Right atrium auricular region (tissue), 2 donors: ENCODE measurements around the gene RPA3. TPM values are rescaled to one million over a fixed set of nuclear protein-coding genes. Genes with fewer than 3 reads are reported as not detected.
A peak's percentile ranks its signal among the peaks of the same experiment; 100 is the strongest.

Experiments used
- DNase-seq: peaks from one replicate; pipeline ENCODE4 v3.0.0-alpha.2; 2019; ENCODE audit warnings: low spot score
- H3K27ac ChIP-seq, 2 donors: fragments of 200-600 bp; sonication (generic); 1 replicate in 1 of 2; 2 replicates in 1 of 2; pipeline ENCODE4 v1.5.1; 2016 to 2019
- H3K27me3 ChIP-seq, 2 donors: fragments of 200-600 bp; sonication (generic); one replicate each; pipeline versions ENCODE4 v1.5.1 to v1.6.0; 2017 to 2019
- H3K36me3 ChIP-seq: fragments of 200-600 bp; sonication (generic); one replicate; pipeline ENCODE4 v1.5.1; 2016
- H3K4me1 ChIP-seq, 2 donors: fragments of 200-600 bp; sonication (generic); one replicate each; pipeline versions ENCODE4 v1.5.1 to v1.6.0; 2017 to 2019
- H3K4me3 ChIP-seq, 2 donors: fragments of 200-600 bp; sonication (generic); 1 replicate in 1 of 2; 2 replicates in 1 of 2; pipeline ENCODE4 v1.5.1; 2017 to 2019; ENCODE audit warnings: mild to moderate bottlenecking in 1 of 2, moderate library complexity in 1 of 2
- H3K9me3 ChIP-seq, 2 donors: fragments of 200-600 bp; sonication (generic); one replicate each; pipeline ENCODE4 v1.5.1; 2019
- total RNA-seq, 2 donors: library from RNA; depleted of rRNA; stranded (reverse); fragments of >200 nt; gene quantifications; one replicate each; pipeline ENCODE4 v1.1.0, GENCODE V29; 2016
- TF ChIP-seq, protein P1 (sequence below), 2 donors: fragments of 200-600 bp; sonication (generic); IDR thresholded peaks; one replicate each; pipeline ENCODE4 v1.5.1; 2019; ENCODE audit warnings: antibody characterized with exemption in 2 of 2

Gene RPA3
- total RNA-seq = 10 to 100 TPM; 15.6 to 18.0 TPM

DNA sequence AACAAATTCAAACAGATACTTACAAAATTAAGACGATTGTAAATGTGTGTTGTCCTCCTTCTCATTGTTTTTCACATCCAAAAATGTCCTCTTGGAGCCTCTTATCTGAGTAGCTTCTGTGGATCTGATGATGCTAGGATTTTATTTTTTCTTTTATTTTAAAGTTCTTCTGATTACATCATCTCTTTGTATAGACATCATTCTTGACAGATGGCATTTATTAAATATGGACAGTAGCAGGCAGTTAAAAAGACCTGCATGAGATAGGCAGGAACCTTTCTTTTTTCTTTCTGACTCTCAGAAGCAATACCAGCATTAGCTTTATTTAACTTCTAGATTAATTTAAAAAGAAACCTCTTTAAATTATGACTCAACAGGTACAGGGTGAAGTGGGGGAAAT lies at the start of gene RPA3:
Gene RPA3, minus strand, starts transcription at position 116 of the 400 bp plus-strand sequence. CDS start 78,189 bp downstream, outside the sequence.
- H3K9me3 ChIP-seq = no peaks in the 10 kb centered on the region
- H3K36me3 ChIP-seq = no peaks in the 10 kb centered on the region
- H3K27ac ChIP-seq = no peak within 1 kb of the TSS
- no peaks in the 10 kb centered on the region for H3K27me3 ChIP-seq
- no peaks in the 10 kb centered on the region for H3K4me1 ChIP-seq
- TF ChIP-seq, protein P1, sequence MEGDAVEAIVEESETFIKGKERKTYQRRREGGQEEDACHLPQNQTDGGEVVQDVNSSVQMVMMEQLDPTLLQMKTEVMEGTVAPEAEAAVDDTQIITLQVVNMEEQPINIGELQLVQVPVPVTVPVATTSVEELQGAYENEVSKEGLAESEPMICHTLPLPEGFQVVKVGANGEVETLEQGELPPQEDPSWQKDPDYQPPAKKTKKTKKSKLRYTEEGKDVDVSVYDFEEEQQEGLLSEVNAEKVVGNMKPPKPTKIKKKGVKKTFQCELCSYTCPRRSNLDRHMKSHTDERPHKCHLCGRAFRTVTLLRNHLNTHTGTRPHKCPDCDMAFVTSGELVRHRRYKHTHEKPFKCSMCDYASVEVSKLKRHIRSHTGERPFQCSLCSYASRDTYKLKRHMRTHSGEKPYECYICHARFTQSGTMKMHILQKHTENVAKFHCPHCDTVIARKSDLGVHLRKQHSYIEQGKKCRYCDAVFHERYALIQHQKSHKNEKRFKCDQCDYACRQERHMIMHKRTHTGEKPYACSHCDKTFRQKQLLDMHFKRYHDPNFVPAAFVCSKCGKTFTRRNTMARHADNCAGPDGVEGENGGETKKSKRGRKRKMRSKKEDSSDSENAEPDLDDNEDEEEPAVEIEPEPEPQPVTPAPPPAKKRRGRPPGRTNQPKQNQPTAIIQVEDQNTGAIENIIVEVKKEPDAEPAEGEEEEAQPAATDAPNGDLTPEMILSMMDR (IDR thresholded peaks at IDR 0.05) = no peak
- no peak for DNase-seq
- H3K4me3 ChIP-seq = no peak within 1 kb of the TSS

DNA sequence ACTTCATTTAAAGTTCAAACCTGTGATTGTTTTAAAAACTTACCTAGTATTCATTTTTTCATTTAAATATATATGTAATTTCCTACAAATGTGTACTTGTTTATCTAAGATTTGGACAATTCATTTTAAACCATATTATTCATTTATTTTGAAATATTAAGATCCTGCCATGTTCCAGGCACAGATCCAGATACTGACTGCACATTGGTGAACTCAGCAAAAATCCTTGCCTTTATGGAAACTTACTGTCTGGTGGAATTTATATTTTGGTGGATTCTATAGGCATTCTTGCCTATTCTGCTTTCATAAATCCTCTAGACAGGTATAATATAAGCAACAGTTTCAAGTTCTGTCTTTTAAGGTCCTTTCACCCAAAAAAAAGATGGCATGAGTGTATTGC lies 48.3 kb upstream of the RPA3 start:
- Histone ChIP-seq H3K4me1 (peaks cover 0 to 12% of the 10 kb centered on the region in 2 donors), H3K27ac (no peak overlapping the region), H3K9me3 (no peaks in the 10 kb centered on the region), H3K36me3 (no peaks in the 10 kb centered on the region), H3K27me3 (no peaks in the 10 kb centered on the region), H3K4me3 (no peak overlapping the region)
- no peak for DNase-seq
- TF ChIP-seq, protein P1 (IDR thresholded peaks at IDR 0.05) = no peak

DNA sequence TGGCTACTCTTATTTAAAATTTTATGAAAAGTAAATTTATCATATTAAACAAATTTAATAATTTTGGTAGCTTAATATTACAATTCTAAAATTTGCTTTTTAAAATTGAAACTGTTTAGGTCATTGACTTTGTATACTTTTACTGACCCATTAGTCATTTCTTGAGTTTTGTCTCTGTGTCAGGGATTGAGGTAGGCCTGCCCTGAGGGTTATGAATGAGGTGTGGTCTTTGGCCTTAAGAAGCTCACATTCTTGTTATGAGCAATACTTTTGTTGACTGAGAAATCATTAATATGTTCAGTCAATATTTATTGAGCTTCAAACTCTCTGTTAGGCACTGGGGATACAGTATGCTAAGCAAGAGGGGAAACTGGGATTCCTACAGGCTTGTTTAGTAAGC lies 47.0 kb upstream of the RPA3 start:
- TF ChIP-seq, protein P1 (IDR thresholded peaks at IDR 0.05) = no peak
- DNase-seq = no peak
- Histone ChIP-seq H3K9me3 (no peaks in the 10 kb centered on the region), H3K36me3 (no peaks in the 10 kb centered on the region), H3K27me3 (no peaks in the 10 kb centered on the region), H3K4me1 (peaks cover 0 to 12% of the 10 kb centered on the region in 2 donors), H3K4me3 (no peak overlapping the region), H3K27ac (no peak overlapping the region)

DNA sequence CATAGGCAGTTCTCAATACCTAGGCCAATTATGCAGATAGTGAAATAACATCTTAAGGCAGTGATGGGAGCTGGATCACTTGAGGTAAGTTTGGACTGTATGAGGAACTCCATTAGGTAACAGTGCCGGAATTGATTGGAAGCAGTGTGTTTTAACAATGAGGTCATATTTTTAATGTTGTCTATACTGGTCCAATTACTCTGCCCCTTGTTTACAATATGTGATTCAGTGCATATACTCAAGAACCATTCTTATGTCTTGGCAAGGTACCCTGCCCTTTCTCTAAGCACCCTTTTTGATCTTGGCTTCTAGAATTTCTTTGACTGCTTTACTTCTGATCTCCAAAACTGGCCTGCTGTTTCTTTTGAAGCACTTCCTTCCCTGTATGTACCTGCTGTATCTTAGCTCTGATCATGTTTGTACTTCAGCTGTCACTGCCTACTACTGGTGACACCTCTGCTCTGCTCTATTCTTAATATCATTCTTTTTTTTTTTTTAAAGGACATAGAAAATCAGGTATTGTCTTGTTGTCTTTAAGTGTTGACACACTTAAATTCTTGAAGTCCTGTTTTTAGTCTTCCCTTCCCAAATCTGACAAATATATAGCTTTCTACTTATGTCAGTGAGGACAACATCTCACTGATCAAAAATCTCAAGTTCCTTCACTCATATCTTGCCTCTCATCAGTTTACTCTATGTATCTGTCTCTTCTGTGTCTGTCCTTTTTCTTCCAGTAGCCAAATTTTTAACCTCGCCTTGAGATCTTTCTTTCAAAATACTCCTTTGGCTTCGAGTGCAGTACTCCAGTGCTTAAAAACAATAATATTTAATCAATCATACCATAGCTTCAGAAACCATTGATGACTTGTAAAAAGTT lies 46.4 kb upstream of the RPA3 start:
- Histone ChIP-seq H3K36me3 (no peaks in the 10 kb centered on the region), H3K9me3 (no peaks in the 10 kb centered on the region), H3K27ac (no peak overlapping the region), H3K4me1 (peaks cover 0 to 12% of the 10 kb centered on the region in 2 donors), H3K4me3 (no peak overlapping the region), H3K27me3 (no peaks in the 10 kb centered on the region)
- no peak for DNase-seq
- TF ChIP-seq, protein P1 (IDR thresholded peaks at IDR 0.05) = no peak

DNA sequence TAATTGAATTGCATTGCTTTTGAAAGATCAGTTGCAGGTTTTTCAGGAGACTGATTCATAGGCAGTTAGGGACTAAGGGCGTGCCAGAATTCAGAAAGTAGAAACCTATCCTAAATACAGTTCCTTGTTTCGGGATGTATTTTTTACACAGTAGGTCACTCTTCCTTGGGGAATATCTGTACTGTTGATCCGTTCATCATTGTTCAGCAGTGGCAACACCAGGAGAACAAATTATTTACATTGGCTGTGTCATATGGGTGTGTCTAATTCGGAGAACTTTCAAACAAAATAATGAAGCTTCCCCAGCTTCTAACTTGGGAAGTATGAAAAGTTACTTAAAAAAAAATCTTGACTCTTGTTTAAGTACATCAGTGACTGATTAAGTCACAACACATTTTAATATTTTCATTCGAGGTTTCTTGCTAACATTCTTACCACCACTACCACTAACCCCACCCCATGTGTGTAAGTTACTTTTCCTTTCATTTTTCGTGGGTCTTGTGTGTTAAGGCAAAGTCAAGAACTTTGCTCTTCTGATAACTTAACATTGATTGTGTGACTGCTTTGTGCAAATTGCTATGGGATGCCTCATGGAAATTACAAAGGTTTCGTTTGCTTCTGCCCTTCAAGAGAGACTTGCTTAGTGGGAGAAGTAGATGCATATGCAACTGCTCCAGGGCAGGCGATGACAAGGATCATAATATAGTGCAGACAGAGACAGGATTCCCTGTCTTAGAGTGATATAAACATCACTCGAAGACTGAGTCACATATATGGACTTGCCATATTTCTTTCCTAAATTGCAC lies 43.8 kb upstream of the RPA3 start:
- no peak for DNase-seq
- Histone ChIP-seq H3K27me3 (no peaks in the 10 kb centered on the region), H3K4me3 (peak overlapping the region; percentile 16 to 40), H3K27ac (peak overlapping the region; percentile 18 to 59), H3K4me1 (peaks cover 0 to 12% of the 10 kb centered on the region in 2 donors), H3K9me3 (no peaks in the 10 kb centered on the region), H3K36me3 (no peaks in the 10 kb centered on the region)
- TF ChIP-seq, protein P1 (IDR thresholded peaks at IDR 0.05) = no peak
